GM18868 (cell line): ENCODE measurements around the gene CEP350.

Experiments used
- ATAC-seq: cut with Tn5 transposase; IDR thresholded peaks from one replicate; pipeline ENCODE4 v1.9.1; 2021; ENCODE audit warnings: mild to moderate bottlenecking, moderate library complexity; ENCODE audit not compliant: unreplicated experiment

Gene CEP350

DNA sequence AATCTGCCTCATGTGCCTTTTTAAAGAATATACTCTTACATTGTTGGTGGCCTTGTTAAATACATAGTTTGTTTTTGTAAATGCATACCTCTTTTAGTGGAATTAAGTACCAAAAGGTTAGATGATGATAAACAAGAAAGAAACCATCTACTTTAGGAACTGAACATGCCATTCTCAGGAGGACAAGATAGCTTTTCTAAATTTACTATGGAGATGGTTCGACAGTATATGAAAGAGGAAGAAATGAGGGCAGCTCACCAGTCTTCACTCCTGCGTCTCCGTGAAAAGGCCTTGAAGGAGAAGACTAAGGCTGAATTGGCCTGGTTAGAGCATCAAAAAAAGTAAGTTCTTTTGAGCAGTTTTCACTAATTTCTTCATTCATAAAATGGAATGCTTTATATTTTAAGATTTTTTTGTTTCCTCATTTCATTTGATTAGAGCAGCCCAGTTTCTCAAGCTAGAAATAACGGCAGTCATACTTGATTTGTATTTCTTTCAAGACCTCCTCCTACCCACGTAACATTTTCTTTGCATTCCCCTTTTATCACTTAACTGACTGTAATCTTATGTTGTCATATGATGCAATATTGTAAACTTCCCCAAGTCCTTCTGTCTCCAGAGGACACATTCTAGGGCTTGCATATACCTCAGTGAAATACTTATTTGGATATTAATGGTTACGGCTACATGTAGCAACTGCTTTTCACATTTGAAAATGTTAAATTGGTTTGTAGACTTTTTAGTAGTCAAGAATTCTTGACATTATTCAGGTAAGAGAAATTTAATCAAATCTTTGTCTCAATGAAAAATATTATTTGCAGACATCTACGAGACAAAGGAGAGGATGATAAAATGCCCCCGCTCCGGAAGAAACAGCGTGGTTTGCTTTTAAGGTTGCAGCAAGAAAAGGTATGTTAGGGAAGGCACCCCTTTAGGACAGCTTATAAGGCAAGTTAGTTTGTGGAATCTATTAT, 99.3 kb downstream of the CEP350 start:
- no peak for ATAC-seq

DNA sequence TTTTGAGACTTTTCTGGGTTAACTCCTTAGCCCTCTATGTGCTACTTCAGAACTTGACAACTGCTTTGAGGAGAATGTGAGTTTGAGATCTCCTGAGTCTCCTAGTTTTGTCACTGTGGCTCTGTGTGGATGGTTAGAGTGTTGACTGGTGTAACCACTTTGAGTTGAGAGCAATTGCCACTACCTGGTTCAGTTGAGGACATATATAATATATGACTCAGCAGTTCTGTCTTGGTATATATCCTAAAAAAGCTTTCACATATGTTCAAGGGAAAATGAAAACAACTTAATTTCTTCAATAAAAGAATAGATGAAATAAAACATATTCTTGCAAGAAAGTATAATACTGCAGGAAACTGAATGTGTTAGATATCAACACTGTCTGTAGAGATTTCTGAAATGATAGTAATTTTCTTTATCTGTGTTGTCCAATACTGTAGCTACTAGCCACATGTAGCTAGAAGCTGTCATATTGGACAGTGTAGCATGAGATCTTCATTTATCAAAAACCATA, 103.3 kb downstream of the CEP350 start:
- ATAC-seq, result peak; percentile 71

DNA sequence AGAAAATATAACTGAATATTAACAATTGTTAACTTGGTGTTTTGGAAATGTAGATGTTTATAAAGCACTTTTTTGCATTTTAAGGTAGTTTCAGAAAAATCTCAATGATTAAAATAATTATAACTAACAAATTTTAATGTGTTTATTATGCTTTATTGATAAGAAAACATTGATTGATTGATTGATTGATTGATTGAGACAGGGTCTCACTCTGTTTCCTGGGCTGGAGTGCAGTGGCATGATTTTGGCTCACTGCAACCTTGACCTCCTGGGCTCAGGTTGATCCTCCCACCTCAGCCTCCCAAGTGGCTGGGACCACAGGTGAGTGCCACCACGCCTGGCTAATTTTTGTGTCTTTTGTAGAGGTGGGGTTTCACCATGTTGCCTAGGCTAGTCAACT, 106.4 kb downstream of the CEP350 start:
- ATAC-seq, result no peak

DNA sequence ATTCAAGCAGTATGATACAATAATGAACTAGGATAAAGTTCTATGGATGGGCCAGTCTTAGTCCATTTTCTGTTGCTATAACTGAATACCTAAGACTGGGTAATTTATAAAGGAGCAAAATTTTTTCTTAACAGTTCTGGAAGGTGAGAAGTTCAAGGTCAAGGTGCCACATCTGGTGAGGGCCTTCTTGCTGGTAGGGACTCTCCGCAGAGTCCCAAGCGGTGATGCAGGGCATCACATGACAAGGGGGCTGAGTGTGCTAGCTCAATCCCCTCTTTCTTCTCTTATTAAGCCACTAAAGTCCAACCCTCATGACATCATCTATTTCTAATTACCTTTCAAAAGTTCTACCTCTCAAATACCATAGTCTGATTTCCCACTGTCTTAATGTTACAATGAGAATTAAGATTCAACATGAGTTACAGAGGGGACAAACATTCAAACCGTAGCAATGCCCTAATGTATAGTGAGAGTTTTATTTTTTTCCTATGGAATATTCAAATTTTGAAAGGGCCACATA, 107.9 kb downstream of the CEP350 start:
- ATAC-seq, result no peak

DNA sequence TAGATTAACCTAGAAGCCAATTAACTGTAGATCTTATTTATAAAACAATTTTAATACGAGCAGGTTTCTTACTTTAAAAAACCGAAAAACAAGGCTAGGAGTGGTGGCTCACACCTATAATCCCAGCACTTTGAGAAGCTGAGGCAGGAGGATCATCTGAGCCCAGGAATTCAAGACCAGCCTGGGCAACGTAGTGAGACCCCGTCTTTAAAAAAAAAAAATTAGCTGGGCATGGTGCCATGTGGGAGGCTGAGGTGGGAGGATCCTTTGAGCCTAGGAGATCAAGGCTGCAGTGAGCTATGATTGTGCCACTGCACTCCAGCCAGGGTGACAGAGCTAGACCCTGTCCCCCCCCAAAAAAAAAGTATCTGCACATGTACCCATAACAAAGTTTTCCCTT, 110.8 kb downstream of the CEP350 start:
- ATAC-seq, result no peak

DNA sequence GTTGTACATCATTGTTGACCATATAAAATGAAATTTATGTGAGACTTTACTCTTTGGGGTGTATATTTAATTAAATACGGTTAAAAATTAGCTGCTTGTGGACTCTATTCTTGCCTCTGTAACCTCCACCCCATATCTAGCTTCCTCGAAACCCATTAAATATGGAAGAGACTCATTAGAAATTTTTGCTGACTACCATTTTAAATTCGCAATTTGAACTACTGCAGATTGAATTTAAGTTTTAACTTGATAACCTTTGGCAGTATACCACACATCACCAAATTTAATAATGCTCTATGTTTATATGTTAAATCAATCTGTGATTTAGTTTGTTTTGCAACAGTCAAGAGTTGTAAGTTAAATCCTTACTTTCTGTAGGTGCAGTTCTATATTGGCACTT, 111.5 kb downstream of the CEP350 start:
- ATAC-seq, result no peak

DNA sequence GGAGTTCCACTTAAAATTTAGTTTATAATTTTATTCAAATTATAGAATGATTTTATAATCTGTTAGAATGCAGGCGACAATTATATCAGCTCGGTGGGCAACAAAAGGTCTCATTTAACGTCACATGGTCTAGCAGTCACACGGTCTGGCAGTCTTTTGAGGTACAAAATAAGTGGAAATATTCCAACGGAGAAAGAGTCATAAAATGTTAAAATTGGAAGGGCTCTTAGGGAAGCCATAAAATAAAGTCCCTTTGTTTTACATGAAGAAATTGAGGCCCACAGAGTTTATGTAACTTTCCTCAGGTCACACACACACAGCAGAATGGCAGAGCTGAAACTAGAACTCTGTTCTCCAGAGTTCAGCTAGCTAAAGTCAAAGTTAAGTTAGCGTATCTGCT, 115.7 kb downstream of the CEP350 start:
- no peak for ATAC-seq

DNA sequence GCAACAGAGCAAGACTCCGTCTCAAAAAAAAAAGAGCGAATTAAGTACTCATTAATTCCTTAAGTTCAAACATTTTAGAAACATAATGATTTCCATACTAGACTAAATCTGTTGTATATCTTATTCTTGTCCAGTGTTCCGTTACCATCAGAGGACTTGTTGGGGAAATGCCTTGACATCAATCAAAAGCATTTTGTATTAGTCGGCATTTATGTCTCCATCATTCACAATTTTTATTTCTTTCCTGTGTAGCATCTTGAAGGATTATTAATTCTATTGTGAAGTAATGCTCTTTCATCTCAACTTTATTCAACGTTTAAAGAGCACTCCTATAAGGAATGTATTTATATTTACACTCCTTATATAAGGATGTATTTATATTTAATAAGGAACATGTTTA, 117.1 kb downstream of the CEP350 start:
- ATAC-seq, result no peak

DNA sequence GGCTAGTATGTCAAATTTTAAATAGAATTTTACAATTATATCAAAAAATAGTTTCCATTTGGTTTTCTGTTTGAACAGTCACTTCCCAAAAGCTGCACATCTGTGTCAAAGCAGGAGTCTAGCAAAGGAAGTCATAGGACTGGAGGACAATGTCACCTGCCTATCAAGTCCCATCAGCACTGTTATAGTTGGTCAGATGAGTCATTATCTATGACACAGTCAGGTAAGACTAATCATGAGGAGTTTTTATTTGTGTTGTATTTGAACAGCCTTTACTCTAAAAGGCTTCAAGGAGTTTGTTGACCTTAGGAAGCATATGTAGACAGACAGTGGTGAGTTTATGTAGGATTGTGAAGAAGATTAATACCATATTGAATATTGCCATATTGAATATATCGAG, 125.8 kb downstream of the CEP350 start:
- no peak for ATAC-seq

DNA sequence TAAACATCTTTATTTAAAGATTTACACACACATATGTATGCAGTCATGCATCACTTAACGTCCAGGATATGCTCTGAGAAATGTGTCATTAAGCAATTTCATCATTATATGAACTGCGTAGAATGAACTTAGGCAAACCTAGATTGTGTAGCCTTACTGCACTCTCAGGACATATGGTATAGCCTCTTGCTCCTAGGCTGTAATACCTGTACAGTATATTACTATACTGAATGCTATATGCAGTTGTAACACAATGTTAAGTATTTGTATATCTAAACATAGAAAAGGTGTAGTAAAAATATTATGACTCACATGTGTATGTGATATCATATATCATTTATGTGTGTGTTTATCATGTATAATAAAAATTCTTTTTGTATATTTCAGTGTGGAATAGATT, 126.9 kb downstream of the CEP350 start:
- no peak for ATAC-seq

DNA sequence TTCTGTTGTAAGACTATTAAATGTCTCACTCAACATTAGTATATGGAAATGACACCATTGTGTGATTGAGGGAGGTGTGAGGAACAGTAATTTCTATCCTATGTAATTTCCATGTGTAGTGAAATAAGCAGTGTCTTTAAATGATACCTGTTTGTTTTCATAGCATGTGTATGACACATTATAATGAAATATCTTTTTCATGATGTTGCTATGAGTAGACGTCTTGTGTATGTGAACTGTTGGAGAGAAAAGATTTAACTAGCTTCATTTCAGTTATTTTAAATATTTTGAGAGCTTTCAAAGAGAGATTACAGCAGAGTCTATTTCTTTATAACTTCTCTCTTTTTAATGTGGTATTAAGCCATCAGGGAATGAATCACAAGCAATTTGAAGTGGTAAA, 128.6 kb downstream of the CEP350 start:
- no peak for ATAC-seq

DNA sequence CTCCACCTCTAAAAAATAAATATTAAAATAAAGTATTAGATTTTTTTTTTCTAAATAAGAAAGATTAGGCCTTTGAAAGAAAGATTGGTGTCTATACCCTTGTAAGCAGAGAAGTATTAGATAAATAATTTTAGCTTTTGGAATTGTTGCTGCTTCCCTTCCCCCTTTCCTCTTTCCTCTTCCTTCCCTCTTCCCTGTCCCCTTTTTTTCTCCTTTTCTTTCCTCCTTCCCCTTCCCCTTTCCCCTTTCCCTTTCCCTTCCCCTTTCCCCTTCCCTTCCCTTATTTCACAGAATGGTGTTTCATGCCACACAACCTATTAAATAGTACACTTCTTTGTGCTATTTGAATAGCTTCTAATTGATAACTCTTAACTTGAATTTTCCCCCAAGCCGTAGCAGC, 130.3 kb downstream of the CEP350 start:
- ATAC-seq, result no peak

DNA sequence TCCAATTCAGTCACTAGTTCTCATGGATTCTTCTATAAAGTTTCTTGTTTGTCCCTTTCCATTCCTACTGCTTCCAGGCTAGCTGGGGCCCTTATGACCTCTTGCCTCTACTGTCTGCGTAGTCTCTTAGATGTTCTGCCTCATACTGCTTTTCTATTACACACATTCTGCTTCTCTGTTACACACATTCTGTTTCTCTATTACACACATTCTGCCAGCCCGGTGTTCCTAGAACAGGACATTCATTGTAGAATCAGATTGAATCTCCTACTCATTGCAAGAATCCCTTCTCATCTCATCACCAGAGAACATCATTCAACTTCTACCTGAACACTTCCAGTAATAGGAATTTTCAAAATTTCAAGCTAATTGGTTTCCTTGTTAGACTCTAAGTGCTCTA, 130.7 kb downstream of the CEP350 start:
- ATAC-seq, result no peak

DNA sequence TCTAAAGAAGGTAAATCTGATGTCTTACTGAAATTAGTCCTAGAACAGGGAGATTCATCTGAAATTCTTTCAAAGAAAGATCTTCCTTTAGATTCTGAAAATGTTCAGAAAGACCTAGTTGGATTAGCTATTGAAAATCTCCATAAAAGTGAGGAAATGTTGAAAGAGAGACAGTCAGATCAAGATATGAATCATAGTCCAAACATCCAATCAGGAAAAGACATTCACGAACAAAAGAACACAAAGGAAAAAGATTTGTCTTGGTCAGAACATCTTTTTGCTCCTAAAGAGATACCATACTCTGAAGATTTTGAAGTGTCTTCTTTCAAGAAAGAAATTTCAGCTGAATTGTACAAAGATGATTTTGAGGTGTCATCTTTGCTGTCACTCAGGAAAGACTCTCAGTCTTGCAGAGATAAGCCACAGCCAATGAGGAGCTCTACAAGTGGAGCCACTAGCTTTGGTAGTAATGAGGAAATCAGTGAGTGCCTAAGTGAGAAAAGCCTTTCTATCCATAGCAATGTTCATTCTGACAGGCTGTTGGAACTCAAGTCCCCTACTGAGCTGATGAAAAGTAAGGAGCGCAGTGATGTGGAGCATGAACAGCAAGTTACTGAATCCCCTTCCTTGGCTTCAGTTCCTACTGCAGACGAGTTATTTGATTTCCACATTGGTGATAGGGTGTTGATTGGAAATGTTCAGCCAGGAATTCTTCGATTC, 138.5 kb downstream of the CEP350 start:
- no peak for ATAC-seq

DNA sequence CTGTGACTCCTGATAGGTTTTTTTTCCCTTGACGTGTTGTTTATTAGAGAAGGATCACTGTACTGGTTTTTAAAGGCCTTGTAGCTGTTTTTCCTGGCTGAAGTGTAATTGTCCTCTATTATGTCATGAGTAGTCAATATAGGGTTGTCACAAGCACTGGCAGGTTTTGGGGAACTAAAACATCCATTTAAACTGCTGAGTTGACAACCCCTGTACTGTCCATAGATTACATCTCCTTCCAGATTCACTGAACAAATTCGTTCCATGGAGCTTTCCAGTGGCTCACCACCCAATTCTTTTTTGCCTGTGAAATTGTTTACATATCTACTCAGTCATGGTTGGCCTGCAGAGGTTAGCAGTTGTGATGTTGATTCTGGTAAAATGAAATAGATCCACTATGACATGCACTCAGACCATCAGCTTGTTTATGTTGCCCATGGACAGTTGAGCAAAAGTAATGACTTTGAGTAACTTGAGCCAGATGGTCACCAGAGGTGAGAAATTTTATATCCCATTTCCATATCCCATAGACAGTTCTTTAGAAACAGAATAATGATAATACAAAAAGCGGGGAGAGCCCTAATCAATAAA, 140.2 kb downstream of the CEP350 start:
- ATAC-seq, result no peak

DNA sequence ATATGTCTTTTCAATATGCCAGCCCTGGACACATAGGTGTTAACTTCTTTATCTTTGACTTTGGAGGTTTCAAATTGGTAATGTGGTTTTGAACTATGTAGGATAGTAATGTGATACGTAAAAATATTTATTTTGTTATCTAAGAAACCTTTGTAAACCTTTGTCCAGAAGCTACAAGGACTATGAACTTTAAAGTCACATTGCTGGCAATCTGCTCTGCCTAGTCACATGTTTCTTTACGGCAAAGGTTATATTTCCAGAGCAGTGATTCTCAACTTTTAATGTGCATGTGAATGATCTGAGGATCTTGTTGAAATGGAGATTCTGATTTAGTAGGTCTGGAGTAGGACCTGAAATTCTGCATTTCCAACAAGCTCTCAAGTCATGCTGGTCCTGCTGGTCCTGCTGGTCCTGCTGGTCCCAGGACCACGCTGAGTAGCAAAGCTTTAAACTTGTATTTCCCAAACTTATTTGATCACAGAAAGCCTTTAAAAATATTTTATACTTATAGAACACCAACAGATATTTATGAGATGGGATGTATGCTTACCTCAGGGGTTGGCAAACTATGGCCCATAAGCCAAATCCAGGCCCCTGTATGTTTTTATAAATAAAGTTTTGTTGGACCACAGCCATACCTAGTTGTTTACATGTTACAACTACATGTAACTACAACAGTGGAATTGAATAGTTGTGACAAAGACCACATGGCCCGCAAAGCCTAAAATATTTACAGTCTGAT, 142.1 kb downstream of the CEP350 start:
- ATAC-seq, result no peak

DNA sequence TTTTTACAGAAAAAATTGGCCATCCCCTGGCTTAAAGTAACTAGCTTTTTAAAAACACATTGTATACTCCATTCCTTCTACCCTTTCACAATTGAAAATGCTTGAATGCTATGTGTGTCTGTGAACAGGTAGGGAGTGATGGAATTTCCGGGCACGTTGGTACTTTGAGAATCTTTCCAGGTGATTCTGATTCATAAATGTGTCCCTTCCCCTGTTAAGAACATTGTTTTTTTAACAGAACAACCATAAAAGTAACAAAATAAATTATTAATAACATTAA, 142.7 kb downstream of the CEP350 start:
- no peak for ATAC-seq

DNA sequence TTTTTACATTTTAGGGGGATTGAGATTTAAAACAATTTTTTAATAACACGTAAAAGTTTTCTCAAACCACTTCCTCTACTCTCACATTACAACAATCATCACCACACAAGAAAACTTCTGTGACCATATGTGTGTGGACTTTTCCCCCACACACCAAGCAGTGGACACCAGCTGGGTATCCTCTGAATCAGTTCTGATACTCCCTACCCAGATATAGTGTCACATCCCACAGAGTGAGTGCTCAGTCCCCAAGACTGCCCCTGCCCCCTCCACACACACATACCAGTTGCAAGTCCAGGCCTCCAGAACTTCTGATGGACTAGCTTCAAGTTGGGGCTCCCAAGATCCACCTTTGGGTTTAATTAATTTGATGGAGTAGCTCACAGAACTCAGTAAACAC, 146.8 kb downstream of the CEP350 start:
- no peak for ATAC-seq

DNA sequence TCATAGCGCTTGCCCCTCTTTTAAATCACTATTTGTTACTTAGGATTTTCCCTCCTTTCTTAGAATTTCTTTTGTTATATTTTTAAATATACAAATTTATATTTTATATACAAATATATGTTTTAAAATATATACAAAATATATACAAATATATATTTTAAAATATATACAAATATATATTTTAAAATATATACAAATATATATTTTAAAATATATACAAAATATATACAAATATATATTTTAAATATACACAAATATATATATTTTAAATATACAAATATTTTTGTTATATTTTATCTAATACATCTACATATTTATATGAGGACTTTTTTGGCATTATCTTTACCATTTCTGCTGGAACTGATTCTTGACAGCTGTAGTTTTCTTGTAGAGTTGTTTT, 149.2 kb downstream of the CEP350 start:
- no peak for ATAC-seq

DNA sequence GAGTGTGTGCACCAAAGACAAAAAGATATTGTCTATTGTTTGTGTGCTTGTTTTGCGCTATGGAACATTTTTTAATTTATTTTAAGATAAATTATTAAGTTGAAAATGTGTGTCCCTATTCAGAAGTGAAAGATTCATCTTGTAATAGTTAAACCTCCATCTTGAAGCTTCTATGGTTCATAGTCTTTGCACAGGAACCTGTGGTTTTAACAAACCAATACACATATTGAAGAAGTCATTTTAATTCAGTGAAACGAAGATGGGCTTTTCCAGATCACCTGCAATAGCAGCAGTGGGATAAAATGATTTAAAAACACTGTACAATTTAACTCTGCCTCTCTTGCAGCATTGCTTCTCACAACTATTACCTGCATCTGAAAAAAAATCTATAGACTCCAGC, 157.5 kb downstream of the CEP350 start:
- no peak for ATAC-seq
